ENCODE measurements around the gene ABHD2. TPM values are rescaled to one million over a fixed set of nuclear protein-coding genes. Genes with fewer than 3 reads are reported as not detected.
A peak's percentile ranks its signal among the peaks of the same experiment; 100 is the strongest.
"Not testable (repeated sequence)": the region's sequence is repeated elsewhere in the genome, so short reads cannot be mapped to it uniquely, and the experiment has no call there.

The ABHD2 gene
- total RNA-seq, 2 experiments from 2014 or later: 36.0 to 39.2 TPM

DNA sequence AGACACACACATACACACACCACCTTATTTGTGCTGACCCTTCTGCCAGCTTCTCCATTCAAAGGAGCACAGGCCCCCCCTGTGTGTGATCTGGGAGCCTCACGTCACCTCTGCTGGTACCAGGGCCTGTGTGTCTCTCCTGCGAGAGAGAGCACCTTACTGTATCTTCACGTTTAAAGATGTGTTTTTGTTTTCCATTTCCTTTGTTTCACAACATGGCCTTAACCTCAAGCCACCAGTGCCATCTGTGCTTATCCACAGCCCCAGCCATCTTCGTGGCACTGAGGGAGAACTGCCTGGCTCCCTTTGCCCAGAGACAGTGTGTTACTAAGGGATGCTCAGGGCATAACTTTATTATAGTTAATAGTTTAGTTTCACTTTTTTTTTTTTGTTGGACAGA is 52.3 kb downstream of the ABHD2 start:
- ATAC-seq (ENCODE audit: poor library complexity) (no peak), DNase-seq (peak in 1 of 14 experiments; percentile 14)
- ChIA-PET CTCF (interaction anchor here (1.0 kb wide), 1 partner anchor 11 kb away, joined by 3 read pairs; no protein-coding TSS in a partner anchor), POLR2A (no interaction called here)
- H3K9me3 Mint-ChIP-seq: no peaks in the 10 kb centered on the region
- H3K4me3 ChIP-seq (ENCODE audit: low read length): no peak overlapping the region
- H3K27me3 ChIP-seq (ENCODE audit: control insufficient read depth in 1 of 2, insufficient read depth in 2 of 2, low read length in 2 of 2): no peaks in the 10 kb centered on the region
- no peak overlapping the region for H3K27ac ChIP-seq (ENCODE audit: low read depth in 1 of 2, low read length in 2 of 2)
- no peak overlapping the region for H3K27ac Mint-ChIP-seq
- peaks cover 19% of the 10 kb centered on the region for H3K4me1 ChIP-seq (ENCODE audit: insufficient read depth, low read length)
- H3K36me3 Mint-ChIP-seq (ENCODE audit: low read depth): peaks cover 61% of the 10 kb centered on the region
- H3K36me3 ChIP-seq (ENCODE audit: insufficient read depth, low read length): peaks cover 12% of the 10 kb centered on the region
- no peak overlapping the region for H3K4me3 Mint-ChIP-seq
- TF ChIP-seq, protein P1, sequence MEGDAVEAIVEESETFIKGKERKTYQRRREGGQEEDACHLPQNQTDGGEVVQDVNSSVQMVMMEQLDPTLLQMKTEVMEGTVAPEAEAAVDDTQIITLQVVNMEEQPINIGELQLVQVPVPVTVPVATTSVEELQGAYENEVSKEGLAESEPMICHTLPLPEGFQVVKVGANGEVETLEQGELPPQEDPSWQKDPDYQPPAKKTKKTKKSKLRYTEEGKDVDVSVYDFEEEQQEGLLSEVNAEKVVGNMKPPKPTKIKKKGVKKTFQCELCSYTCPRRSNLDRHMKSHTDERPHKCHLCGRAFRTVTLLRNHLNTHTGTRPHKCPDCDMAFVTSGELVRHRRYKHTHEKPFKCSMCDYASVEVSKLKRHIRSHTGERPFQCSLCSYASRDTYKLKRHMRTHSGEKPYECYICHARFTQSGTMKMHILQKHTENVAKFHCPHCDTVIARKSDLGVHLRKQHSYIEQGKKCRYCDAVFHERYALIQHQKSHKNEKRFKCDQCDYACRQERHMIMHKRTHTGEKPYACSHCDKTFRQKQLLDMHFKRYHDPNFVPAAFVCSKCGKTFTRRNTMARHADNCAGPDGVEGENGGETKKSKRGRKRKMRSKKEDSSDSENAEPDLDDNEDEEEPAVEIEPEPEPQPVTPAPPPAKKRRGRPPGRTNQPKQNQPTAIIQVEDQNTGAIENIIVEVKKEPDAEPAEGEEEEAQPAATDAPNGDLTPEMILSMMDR (IDR thresholded peaks at IDR 0.05): no peak
- peaks cover 27% of the 10 kb centered on the region for H3K4me1 Mint-ChIP-seq (ENCODE audit: low read depth)
- intact Hi-C loops (cut with DNase I, micrococcal nuclease): no loop called here
- no peaks in the 10 kb centered on the region for H3K9me3 ChIP-seq (ENCODE audit: control insufficient read depth in 1 of 2, insufficient read depth in 1 of 2, low read length in 2 of 2)
- no peaks in the 10 kb centered on the region for H3K27me3 Mint-ChIP-seq

DNA sequence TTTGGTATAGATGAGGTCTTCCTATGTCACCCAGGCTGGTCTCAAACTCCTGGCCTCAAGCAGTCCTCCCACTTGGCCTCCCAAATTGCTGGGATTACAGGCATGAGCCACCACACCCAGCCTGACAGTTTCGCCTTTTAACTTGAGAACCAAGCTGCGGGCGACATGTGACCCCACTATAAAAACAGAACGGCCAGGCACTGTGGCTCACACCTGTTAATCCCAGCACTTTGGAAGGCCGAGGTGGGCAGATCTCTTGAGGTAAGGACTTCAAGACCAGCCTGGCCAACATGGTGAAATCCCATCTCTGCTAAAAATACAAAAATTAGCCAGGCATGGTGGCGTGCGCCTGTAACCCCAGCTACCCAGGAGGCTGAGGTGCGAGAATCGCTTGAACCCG is 52.9 kb downstream of the ABHD2 start:
- H3K36me3 Mint-ChIP-seq (ENCODE audit: low read depth): peaks cover 58% of the 10 kb centered on the region
- peaks cover 14% of the 10 kb centered on the region for H3K4me1 ChIP-seq (ENCODE audit: insufficient read depth, low read length)
- CTCF ChIA-PET: interaction anchor here (1.0 kb wide), 1 partner anchor 11 kb away, joined by 3 read pairs; no protein-coding TSS in a partner anchor

DNA sequence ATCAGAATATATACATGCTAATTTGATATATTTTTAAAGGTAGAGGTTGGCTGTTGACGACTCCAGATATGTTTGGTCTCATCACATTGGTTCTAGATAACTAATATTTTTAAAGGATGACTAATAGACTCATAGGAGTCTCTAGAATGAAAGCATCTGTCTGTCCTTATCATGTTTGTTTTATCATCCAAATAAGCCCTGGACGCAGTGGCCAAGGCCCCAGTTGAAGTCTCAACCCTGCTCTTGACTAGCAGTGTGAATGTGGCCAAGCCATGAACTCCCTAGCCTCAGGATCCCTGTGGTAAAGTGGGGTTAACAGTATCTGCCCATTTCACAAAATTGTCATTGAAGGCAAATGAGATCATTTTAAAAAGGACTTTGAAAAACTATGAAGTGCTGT is 53.6 kb downstream of the ABHD2 start:
- Mint-ChIP-seq H3K27ac (no peak overlapping the region), H3K36me3 (ENCODE audit: low read depth) (peaks cover 51% of the 10 kb centered on the region)
- POLR2A ChIA-PET: no interaction called here

More for the DNA sequence above, 52.9 kb downstream of the ABHD2 start:
- H3K27me3 Mint-ChIP-seq; intact Hi-C loops (cut with DNase I, micrococcal nuclease); H3K9me3 ChIP-seq (ENCODE audit: control insufficient read depth in 1 of 2, insufficient read depth in 1 of 2, low read length in 2 of 2); H3K27me3 ChIP-seq (ENCODE audit: control insufficient read depth in 1 of 2, insufficient read depth in 2 of 2, low read length in 2 of 2); H3K9me3 Mint-ChIP-seq; H3K27ac ChIP-seq (ENCODE audit: low read depth in 1 of 2, low read length in 2 of 2); DNase-seq; POLR2A ChIA-PET; H3K4me3 Mint-ChIP-seq; ATAC-seq (ENCODE audit: poor library complexity); H3K27ac Mint-ChIP-seq; H3K4me3 ChIP-seq (ENCODE audit: low read length): not testable (repeated sequence)
- peaks cover 12% of the 10 kb centered on the region for H3K36me3 ChIP-seq (ENCODE audit: insufficient read depth, low read length)
- H3K4me1 Mint-ChIP-seq (ENCODE audit: low read depth): peaks cover 26% of the 10 kb centered on the region

More for the DNA sequence above, 53.6 kb downstream of the ABHD2 start:
- no peaks in the 10 kb centered on the region for H3K27me3 ChIP-seq (ENCODE audit: control insufficient read depth in 1 of 2, insufficient read depth in 2 of 2, low read length in 2 of 2)
- ATAC-seq (ENCODE audit: poor library complexity) (no peak), DNase-seq (no peak)
- Mint-ChIP-seq H3K9me3 (no peaks in the 10 kb centered on the region), H3K4me1 (ENCODE audit: low read depth) (peaks cover 19% of the 10 kb centered on the region), H3K27me3 (no peaks in the 10 kb centered on the region), H3K4me3 (no peak overlapping the region)
- no peaks in the 10 kb centered on the region for H3K9me3 ChIP-seq (ENCODE audit: control insufficient read depth in 1 of 2, insufficient read depth in 1 of 2, low read length in 2 of 2)
- intact Hi-C loops (cut with DNase I, micrococcal nuclease): no loop called here
- peaks cover 12% of the 10 kb centered on the region for H3K36me3 ChIP-seq (ENCODE audit: insufficient read depth, low read length)
- CTCF ChIA-PET: interaction anchor here (1.5 kb wide), 1 partner anchor 12 kb away, joined by 4 read pairs; no protein-coding TSS in a partner anchor
- peaks cover 7% of the 10 kb centered on the region for H3K4me1 ChIP-seq (ENCODE audit: insufficient read depth, low read length)
- no peak overlapping the region for H3K4me3 ChIP-seq (ENCODE audit: low read length)
- no peak overlapping the region for H3K27ac ChIP-seq (ENCODE audit: low read depth in 1 of 2, low read length in 2 of 2)
- TF ChIP-seq, protein P1 (IDR thresholded peaks at IDR 0.05): no peak

Measured in CD4-positive, alpha-beta T cell (primary cell).